SK-N-SH (cell line): ENCODE results near the gene PBX2. TPM values are rescaled to one million over a fixed set of nuclear protein-coding genes. Genes with fewer than 3 reads are reported as not detected.

ENCODE experiments used
- CTCF ChIA-PET: fragments of 300-600, 350-600 bp; formaldehyde crosslinking; extraction: SDS; loops from one replicate; lab custom pipeline; 2021; lab: Yijun Ruan, JAX
- POLR2A ChIA-PET: fragments of 350-600 bp; sonication (Branson Sonifier 250); formaldehyde crosslinking; extraction: SDS; loops from one replicate; lab custom pipeline; 2020; ENCODE audit warnings: antibody characterized with exemption, inconsistent platforms; lab: Yijun Ruan, JAX
- DNase-seq: peaks from one replicate; pipeline ENCODE4 v3.0.0; 2012
- H2AFZ ChIP-seq: fragments of 200-600 bp; sonication (generic); 2 replicates; pipeline ENCODE4 v1.8.1; 2016; ENCODE audit warnings: antibody characterized with exemption, mild to moderate bottlenecking, low read depth
- H3F3A ChIP-seq: fragments of 200-600 bp; sonication (generic); replicated peaks from 2 replicates; pipeline ENCODE3; 2016; ENCODE audit warnings: antibody characterized with exemption, mild to moderate bottlenecking; ENCODE audit not compliant: insufficient read depth
- H3K27ac ChIP-seq, 2 experiments: fragments of 200-500 bp in 1 of 2; fragments of 200-600 bp in 1 of 2; sonication (Bioruptor generic) in 1 of 2; sonication (generic), shearing (Covaris generic) in 1 of 2; 2 replicates each; pipeline versions ENCODE4 v1.5.1 to v1.6.1; 2014 to 2016; ENCODE audit warnings: low read depth in 2 of 2, inconsistent platforms in 1 of 2, low read length in 1 of 2, mild to moderate bottlenecking in 1 of 2, mixed read lengths in 1 of 2
- H3K27me3 ChIP-seq: fragments of 200-600 bp; sonication (generic), shearing (Covaris generic); 2 replicates; pipeline ENCODE4 v1.6.1; 2016; ENCODE audit warnings: mixed run types; ENCODE audit not compliant: insufficient read depth
- H3K36me3 ChIP-seq, 2 experiments: fragments of 200-500 bp in 1 of 2; fragments of 200-600 bp in 1 of 2; sonication (Bioruptor generic) in 1 of 2; sonication (generic) in 1 of 2; replicated peaks in 1 of 2; 2 replicates each; pipeline versions ENCODE3 to v1.5.1; 2014 to 2016; ENCODE audit warnings: low read length in 1 of 2, mild to moderate bottlenecking in 1 of 2; ENCODE audit not compliant: insufficient read depth in 2 of 2, control insufficient read depth in 1 of 2
- H3K4me1 ChIP-seq, 2 experiments: fragments of 200-500 bp in 1 of 2; fragments of 200-600 bp in 1 of 2; sonication (Bioruptor generic) in 1 of 2; sonication (generic), shearing (Covaris generic) in 1 of 2; 2 replicates each; pipeline versions ENCODE4 v1.5.1 to v1.6.1; 2014 to 2016; ENCODE audit warnings: low read depth in 1 of 2, low read length in 1 of 2, mixed run types in 1 of 2; ENCODE audit not compliant: insufficient read depth in 2 of 2, control insufficient read depth in 1 of 2
- H3K4me2 ChIP-seq: fragments of 200-600 bp; sonication (generic), shearing (Covaris generic); 2 replicates; pipeline ENCODE4 v1.6.1; 2017; ENCODE audit warnings: mixed run types
- H3K4me3 ChIP-seq, 2 experiments: fragments of 200-500 bp in 1 of 2; fragments of 200-600 bp in 1 of 2; sonication (Bioruptor generic) in 1 of 2; sonication (generic), shearing (Covaris generic) in 1 of 2; 2 replicates each; pipeline versions ENCODE4 v1.5.1 to v1.8.1; 2014 to 2016; ENCODE audit warnings: low read depth in 2 of 2, inconsistent platforms in 1 of 2, low read length in 1 of 2, mild to moderate bottlenecking in 1 of 2, mixed read lengths in 1 of 2, moderate library complexity in 1 of 2
- H3K79me2 ChIP-seq: fragments of 200-600 bp; sonication (generic); 2 replicates; pipeline ENCODE4 v1.8.1; 2017; ENCODE audit warnings: mild to moderate bottlenecking; ENCODE audit not compliant: insufficient read depth
- H3K9ac ChIP-seq: fragments of 200-600 bp; sonication (generic); 2 replicates; pipeline ENCODE4 v1.6.1; 2017; ENCODE audit warnings: mixed run types
- H3K9me2 ChIP-seq: fragments of 200-600 bp; sonication (generic); 2 replicates; pipeline ENCODE4 v1.6.1; 2017; ENCODE audit warnings: mixed run types
- H3K9me3 ChIP-seq: fragments of 200-600 bp; sonication (generic); 2 replicates; pipeline ENCODE4 v1.6.1; 2017; ENCODE audit warnings: mixed run types, mild to moderate bottlenecking, moderate library complexity
- H4K20me1 ChIP-seq: fragments of 200-600 bp; sonication (generic); 2 replicates; pipeline ENCODE4 v1.6.1; 2017; ENCODE audit warnings: mild to moderate bottlenecking, mixed run types; ENCODE audit not compliant: insufficient read depth
- CHD2 ChIP-seq: fragments of 150-350 bp; IDR thresholded peaks from 2 replicates; pipeline ENCODE4 v1.6.1; 2018; ENCODE audit warnings: low read length; ENCODE audit not compliant: partially characterized antibody
- CTCF ChIP-seq: fragments of 200-600 bp; sonication (generic); IDR thresholded peaks from 2 replicates; pipeline ENCODE4 v1.6.1; 2017; ENCODE audit warnings: antibody characterized with exemption, mild to moderate bottlenecking, moderate library complexity
- ELF1 ChIP-seq: IDR thresholded peaks from 2 replicates; pipeline ENCODE4 v1.4.0; 2012
- EZH2phosphoT487 ChIP-seq: fragments of 200-600 bp; sonication (generic); IDR thresholded peaks from 2 replicates; pipeline ENCODE4 v1.6.1; 2017; ENCODE audit warnings: low read depth, mixed run types, mild to moderate bottlenecking, antibody characterized with exemption, moderate library complexity, borderline replicate concordance
- FOSL2 ChIP-seq: IDR thresholded peaks from 2 replicates; pipeline ENCODE4 v1.4.0; 2012; ENCODE audit warnings: low read depth, mild to moderate bottlenecking, moderate library complexity, borderline replicate concordance
- FOXM1 ChIP-seq: IDR thresholded peaks from 2 replicates; pipeline ENCODE4 v1.4.0; 2012; ENCODE audit warnings: low read depth, mild to moderate bottlenecking
- GATA2 ChIP-seq: sonication (generic); formaldehyde crosslinking; IDR thresholded peaks from 2 replicates; pipeline ENCODE4 v1.5.0; 2020; ENCODE audit warnings: mild to moderate bottlenecking, missing genetic modification reagents
- JUND ChIP-seq: IDR thresholded peaks from 2 replicates; pipeline ENCODE4 v1.4.0; 2012
- MXI1 ChIP-seq: IDR thresholded peaks from 2 replicates; pipeline ENCODE4 v1.6.1; 2012; ENCODE audit warnings: mild to moderate bottlenecking, low read depth, low read length, improper control_type of control experiment
- NFIC ChIP-seq: IDR thresholded peaks from 2 replicates; pipeline ENCODE4 v1.4.0; 2012; ENCODE audit warnings: borderline replicate concordance
- POLR2AphosphoS5 ChIP-seq: IDR thresholded peaks from 2 replicates; pipeline ENCODE4 v1.6.1; 2012; ENCODE audit warnings: low read depth, low read length
- RAD21 ChIP-seq: IDR thresholded peaks from 2 replicates; pipeline ENCODE4 v1.6.1; 2012; ENCODE audit warnings: mild to moderate bottlenecking, low read length
- RCOR1 ChIP-seq: fragments of 150-350 bp; IDR thresholded peaks from 2 replicates; pipeline ENCODE4 v1.6.1; 2017; ENCODE audit warnings: antibody characterized with exemption, low read length
- REST ChIP-seq: IDR thresholded peaks from 2 replicates; pipeline ENCODE4 v1.6.1; 2012; ENCODE audit warnings: mild to moderate bottlenecking, low read depth, low read length, moderate library complexity
- RFX5 ChIP-seq: IDR thresholded peaks from 2 replicates; pipeline ENCODE4 v1.6.1; 2012; ENCODE audit warnings: mild to moderate bottlenecking, improper control_type of control experiment, low read length
- RXRA ChIP-seq: IDR thresholded peaks from 2 replicates; pipeline ENCODE4 v1.4.0; 2012; ENCODE audit warnings: low read depth, mild to moderate bottlenecking, borderline replicate concordance
- TAF1 ChIP-seq: IDR thresholded peaks from 2 replicates; pipeline ENCODE4 v1.6.1; 2012; ENCODE audit warnings: low read depth, mild to moderate bottlenecking, low read length, moderate library complexity, borderline replicate concordance
- YY1 ChIP-seq: IDR thresholded peaks from 2 replicates; pipeline ENCODE4 v1.4.0; 2012; ENCODE audit warnings: low read depth, mild to moderate bottlenecking
- ZBTB33 ChIP-seq: IDR thresholded peaks from 2 replicates; pipeline ENCODE4 v1.4.0; 2012; ENCODE audit warnings: low read depth, borderline replicate concordance
- WGBS: methylation state at CpG from one replicate; pipeline ENCODE4 v1.1.6; 2017; ENCODE audit warnings: low lambda C conversion rate; 5-methylcytosine and 5-hydroxymethylcytosine counted together
- polyA plus RNA-seq, 3 experiments: library from polyadenylated mRNA; depleted of rRNA; stranded (reverse); fragments of >200 nt; gene quantifications; 2 replicates each; pipeline ENCODE4 v1.2.3, GENCODE V29; 2012

Gene PBX2
- polyA plus RNA-seq, 1 of the 3 experiments (the other 2 are of a cell fraction), result 74.5 TPM

- no peak for TF ChIP-seq FOXM1
- TF ChIP-seq EZH2phosphoT487, result no peak
- no peak for TF ChIP-seq RFX5
- TF ChIP-seq NFIC, result no peak
- TF ChIP-seq CHD2, result no peak
- no peak for TF ChIP-seq GATA2 (CRISPR knock-in tag)
- TF ChIP-seq MXI1, result no peak
- TF ChIP-seq REST, result no peak
- TF ChIP-seq YY1, result no peak
- no peak for TF ChIP-seq ELF1
- no peak for TF ChIP-seq JUND
- WGBS, result 83% methylated on average over 1 of the region's 3 CpGs
- Histone ChIP-seq H3F3A (no peaks in the 10 kb centered on the region), H3K9me3 (no peaks in the 10 kb centered on the region), H3K4me3 (no peak overlapping the region), H2AFZ (no peak overlapping the region), H4K20me1 (no peaks in the 10 kb centered on the region), H3K79me2 (no peaks in the 10 kb centered on the region), H3K4me1 (no peaks in the 10 kb centered on the region), H3K36me3 (no peaks in the 10 kb centered on the region), H3K9me2 (no peaks in the 10 kb centered on the region), H3K27me3 (peaks cover 27% of the 10 kb centered on the region; the same call in 1 of the 2 replicates), H3K27ac (no peak overlapping the region), H3K4me2 (no peak overlapping the region), H3K9ac (no peak overlapping the region)
- ChIA-PET CTCF (interaction anchor here (0.9 kb wide), 1 partner anchor 41 kb away, joined by 3 read pairs; no protein-coding TSS in a partner anchor), POLR2A (interaction anchor here (1.2 kb wide), 1 partner anchor 9 kb away, joined by 4 read pairs; no protein-coding TSS in a partner anchor)
- no peak for DNase-seq
Measured at GRCh38 chr6:32204268-32204715, 14.3 kb upstream of the PBX2 start.

- H3K9me3 ChIP-seq, result no peaks in the 10 kb centered on the region
- ChIA-PET POLR2A (no interaction called here), CTCF (interaction anchor here (0.9 kb wide), 1 partner anchor 42 kb away, joined by 3 read pairs; no protein-coding TSS in a partner anchor)
- H3K27me3 ChIP-seq, result peaks cover 23% of the 10 kb centered on the region; the same call in 1 of the 2 replicates
- H2AFZ ChIP-seq, result no peak overlapping the region
- 13% methylated on average over 9 of the region's 9 CpGs for WGBS
- H3K79me2 ChIP-seq, result no peaks in the 10 kb centered on the region
- no peaks in the 10 kb centered on the region for H3F3A ChIP-seq
- H3K4me3 ChIP-seq, result no peak overlapping the region
- no peaks in the 10 kb centered on the region for H3K4me1 ChIP-seq
- no peak overlapping the region for H3K4me2 ChIP-seq
- DNase-seq, result no peak
- H3K27ac ChIP-seq, result no peak overlapping the region
- no peak overlapping the region for H3K9ac ChIP-seq
- H4K20me1 ChIP-seq, result no peaks in the 10 kb centered on the region
- H3K9me2 ChIP-seq, result no peaks in the 10 kb centered on the region
- no peaks in the 10 kb centered on the region for H3K36me3 ChIP-seq
- TF ChIP-seq TAF1, result no peak
- no peak for TF ChIP-seq POLR2AphosphoS5
- TF ChIP-seq RXRA, result no peak
- TF ChIP-seq EZH2phosphoT487, result no peak
- no peak for TF ChIP-seq ZBTB33
- TF ChIP-seq RAD21, result no peak
- TF ChIP-seq CTCF, result no peak
- no peak for TF ChIP-seq FOSL2
- TF ChIP-seq RFX5, result no peak
- TF ChIP-seq RCOR1, result no peak
Measured at GRCh38 chr6:32203426-32204267, 13.6 kb upstream of the PBX2 start.
